CD4-positive, alpha-beta T cell treated with Interferon alpha-2 for 1 hour (primary cell): Measurements from ENCODE around the gene SRRM4.
A peak's percentile ranks its signal among the peaks of the same experiment; 100 is the strongest.
"Not testable (repeated sequence)": the region's sequence is repeated elsewhere in the genome, so short reads cannot be mapped to it uniquely, and the experiment has no call there.

ENCODE experiments used
- DNase-seq, 2 donors: peaks; one replicate each; pipeline ENCODE4 v3.0.0-alpha.2; 2020 to 2022

SRRM4 gene

DNA sequence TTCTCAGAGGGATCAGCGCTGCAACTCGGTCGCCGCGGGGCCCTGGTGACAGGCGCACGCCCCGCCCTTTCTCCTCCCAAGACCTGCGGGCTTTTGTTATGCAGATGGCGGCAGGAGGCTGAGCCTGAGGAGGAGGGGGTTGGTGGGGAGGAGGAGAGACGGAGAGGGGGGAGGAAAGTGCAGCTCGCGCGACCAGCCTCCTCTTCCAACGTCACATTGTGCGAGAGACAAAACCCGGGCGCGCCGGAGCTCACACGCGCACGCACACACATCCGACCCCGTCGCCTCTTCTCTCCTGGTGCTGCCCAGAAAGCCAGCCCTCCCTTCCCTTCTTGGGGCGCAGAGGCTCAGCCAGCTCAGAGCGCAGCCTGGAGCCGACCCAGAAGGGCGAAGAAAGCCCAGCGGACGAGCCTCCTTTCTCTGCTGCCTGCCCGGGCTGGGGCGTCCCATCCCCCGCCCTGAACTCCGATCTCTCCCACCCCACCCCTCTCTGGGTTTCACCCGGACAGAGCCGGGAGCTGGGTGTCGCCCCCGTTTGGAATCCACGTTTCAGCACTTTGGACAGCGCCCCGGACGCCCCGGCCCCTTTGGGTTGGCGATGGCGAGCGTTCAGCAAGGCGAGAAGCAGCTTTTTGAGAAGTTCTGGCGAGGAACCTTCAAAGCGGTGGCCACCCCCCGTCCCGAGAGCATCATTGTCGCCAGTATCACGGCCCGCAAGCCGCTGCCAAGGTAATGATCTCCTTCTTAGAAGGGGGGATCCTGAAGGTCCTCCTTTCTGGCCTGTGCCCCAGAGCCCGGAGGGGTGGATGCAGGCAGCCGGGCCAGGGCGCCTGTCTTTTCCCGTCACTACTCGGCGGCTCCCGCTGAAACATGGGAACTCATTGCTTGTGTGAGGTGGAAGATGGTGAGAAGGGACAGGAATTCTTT, at the start of gene SRRM4:
Gene SRRM4 (plus strand): TSS at position 257 of the 927 bp plus-strand sequence. CDS start 342 bp downstream, at position 599.
- no peak for DNase-seq

- DNase-seq: no peak
These were observed 35.1 kb upstream of the SRRM4 start for GRCh38 chr12:118946256-118946655.

GRCh38 chr12:118958520-118958919, 22.8 kb upstream of the SRRM4 start:
- DNase-seq: no peak

- no peak for DNase-seq
These were observed 22.0 kb upstream of the SRRM4 start for GRCh38 chr12:118959348-118959747.

DNA sequence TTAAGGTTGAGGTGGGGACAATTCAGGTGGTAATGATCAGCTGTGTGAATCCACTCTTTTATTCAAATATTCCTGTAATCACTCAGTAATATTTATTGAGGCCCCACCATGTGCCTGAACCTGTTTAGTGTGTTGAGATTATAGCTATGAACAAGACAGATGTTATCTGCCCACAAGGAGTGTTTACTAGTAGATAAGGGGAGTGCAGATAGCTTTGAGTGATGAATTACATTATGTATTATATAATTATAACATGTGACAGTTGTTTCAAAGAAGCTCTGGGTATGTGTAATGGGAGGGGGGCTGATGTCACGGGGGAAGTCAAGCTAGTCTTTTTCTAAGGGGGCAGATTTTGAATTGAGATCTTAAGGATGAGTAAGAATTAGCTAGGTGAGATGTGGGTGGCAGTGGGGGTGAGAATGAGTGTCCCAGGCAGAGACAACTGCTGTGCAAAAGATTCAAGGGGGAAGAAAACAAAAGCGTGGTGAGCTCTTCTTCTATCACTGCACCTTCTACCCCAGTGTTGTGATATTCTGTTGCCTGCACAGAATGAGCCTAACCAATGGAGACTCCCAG, 21.3 kb upstream of the SRRM4 start:
- no peak for DNase-seq

DNA sequence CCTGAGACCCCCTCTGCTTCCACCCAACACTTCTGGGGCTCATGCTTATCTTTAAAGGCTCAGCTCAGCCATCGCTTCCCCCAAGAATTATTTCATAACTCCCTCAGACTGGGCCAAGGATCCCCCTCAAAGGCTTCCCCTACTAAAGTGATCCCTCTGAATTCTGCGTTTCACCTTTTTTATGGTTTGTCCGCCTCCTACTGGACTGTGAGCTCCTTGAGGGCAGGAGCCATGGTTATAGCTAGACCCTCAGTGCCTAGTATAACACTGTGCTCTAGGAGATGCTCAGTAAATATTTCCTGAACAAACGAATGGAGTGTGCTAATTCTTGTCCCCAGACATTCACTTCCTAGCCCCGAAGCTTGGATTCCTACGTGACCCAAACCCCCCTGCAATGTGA, 20.5 kb upstream of the SRRM4 start:
- no peak for DNase-seq

- no peak for DNase-seq
These were observed 16.4 kb upstream of the SRRM4 start for GRCh38 chr12:118964988-118965387.

- no peak for DNase-seq
These were observed 10.5 kb upstream of the SRRM4 start for GRCh38 chr12:118970856-118971255.

- DNase-seq: no peak
These were observed 8.4 kb upstream of the SRRM4 start for GRCh38 chr12:118972982-118973381.

DNA sequence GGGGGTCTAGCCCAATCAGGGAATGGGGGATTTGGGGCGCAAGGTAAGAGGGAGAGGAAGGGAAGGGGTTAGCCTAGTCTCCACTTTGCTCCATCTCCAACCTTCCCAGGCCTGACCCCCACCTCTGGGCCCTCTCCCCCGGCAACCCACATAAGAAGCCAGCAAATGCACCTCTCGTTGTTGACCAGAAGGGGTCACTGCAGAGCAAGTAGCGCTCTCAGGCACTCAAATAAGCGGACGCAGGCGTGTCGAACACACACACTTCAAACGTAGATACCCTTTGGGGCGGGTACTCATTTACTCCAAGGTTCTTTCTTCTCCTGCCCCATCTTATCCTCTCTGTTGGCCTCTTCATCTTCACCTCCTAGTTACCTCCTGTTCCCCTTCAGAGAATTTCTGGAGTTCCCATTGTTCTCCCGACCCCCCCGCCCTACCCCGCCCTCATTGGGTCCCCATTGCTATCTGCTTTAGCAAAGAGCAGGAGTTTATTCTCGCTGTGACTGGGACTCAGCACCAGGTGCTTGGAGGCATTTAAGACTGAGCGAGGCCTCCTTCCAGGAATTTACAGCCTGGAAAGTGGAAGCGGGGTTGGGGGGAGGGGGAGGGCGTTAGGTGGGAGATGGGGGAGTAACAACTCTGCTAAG, 1.5 kb upstream of the SRRM4 start:
- DNase-seq: peak; percentile 4 to 19

DNA sequence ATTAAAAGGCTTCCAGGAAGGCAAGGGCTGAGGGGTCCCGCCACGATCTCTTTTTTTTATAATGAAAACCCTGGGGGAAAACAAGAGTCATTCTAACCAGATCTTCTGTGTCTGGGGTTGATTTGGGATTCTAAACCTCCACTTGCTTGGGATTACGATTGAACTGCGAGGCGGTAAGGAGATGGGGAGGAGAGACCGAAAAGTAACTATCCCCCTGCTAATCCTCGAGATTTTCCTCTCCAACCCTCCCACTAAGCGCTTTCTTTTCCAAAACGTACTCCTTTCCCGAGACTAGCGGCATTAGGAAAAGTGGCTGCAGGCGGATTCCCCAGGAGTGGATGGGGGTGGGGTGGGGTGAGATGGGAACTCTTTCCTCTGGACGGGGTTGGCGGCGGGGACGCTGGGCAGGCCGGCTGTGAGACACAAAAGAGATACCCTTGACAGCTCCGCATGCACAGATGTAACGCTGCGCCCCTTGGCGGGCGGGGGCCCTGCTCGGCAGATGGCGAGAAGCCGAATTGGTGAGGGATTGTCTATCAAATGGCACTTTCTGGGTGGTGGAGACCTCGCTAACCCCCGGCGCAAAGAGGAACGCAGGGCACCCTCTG, 830 bp upstream of the SRRM4 start:
- no peak for DNase-seq

GRCh38 chr12:118982302-118982701, 961 bp downstream of the SRRM4 start:
- DNase-seq: no peak

DNA sequence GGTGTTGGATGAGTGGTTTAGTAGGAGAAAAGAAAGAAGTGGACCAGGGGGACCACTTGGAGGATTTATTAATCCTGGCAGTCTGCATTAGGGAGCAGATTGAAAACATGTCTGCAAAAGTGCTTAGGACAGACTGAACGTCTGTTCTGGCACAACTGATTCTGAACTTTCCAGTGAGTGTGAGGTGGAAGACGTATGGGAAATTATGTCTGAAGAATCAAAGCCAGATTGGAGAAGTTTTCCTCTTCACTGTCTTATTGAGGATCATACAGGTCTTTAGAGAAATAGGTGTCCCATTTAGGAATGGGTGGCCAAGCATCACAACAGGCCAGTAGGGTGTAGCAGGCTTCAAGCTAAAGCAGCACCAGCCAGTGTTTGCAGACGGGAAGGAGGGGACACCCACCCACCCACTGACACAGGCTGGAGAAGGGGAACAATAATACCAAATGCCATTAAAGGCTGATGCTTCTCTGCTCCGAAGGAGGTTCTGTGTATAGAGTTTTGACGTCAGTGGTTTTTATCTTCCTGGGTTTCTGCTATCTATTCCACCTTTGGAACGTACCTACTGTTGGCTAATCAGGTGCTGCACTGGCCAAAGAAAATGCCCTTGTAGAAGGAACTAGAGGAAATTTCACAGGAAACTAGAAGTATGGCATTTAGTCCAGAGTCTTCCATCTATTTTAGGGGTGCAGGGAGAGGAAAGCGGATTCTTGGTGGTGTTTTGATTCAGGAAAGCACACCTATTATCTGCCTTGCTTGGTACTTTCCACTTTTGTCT, 1.8 kb downstream of the SRRM4 start:
- DNase-seq: no peak

- DNase-seq: no peak
These were observed 3.0 kb downstream of the SRRM4 start for GRCh38 chr12:118984161-118984943.

DNA sequence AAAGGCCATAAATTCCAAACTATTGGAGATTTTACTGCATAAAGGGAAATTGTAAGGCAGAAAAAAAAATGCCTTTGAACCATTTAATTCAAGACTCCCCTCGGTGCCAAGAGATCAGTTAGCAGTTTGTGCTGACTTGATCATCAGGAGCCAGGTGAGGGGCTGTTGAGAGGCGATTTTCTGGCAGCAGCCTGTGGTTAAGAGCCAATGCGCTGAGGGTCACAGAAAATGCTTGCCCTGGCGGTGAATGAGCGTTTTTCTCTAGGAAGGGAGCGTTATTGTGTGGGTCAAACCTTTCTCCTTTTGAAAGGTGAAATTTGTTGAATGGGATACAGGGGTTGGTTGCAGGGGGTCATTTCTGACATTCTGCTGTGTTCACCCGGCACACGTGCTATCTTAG, 4.7 kb downstream of the SRRM4 start:
- DNase-seq: no peak

DNA sequence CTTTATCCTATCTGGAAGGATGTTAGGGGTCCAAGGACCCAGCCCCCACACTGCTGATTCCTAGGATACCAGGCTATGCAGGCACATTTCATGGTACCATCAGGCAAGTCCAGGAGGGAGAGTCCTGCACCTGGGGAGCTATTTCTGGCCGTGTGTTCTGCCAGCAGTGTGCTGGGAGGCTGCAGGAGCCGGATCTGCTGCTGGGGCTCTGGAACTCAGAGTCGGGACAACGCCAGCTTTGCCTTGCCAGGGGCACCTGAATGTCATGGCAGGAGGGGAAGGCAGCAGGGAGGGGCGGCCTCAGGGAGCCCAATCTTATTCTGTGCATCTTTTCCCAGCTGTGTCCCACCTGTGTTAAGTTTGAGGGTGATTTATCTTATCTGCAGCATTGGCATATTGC, 17.8 kb downstream of the SRRM4 start:
- DNase-seq: no peak

GRCh38 chr12:119005085-119005484, 23.7 kb downstream of the SRRM4 start:
- DNase-seq: no peak

DNA sequence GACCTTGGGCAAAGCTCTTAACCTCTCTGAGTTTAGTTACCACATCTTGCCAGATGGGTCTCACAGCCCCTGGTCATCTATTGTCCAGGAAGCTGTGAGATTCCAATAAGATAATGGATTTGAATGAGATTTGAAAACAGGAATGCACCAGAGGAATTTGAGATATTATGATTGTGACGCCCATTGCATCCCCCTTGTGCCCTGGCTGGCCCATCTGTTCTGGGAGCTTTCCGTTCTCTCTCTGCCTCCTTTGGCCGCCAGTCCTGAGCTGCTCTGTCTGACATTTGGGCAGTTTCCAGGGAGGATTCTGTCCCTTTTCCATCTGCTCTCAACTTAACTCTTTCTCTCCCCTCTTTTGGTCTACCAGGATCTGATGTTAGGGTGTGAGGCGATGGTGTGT, 24.6 kb downstream of the SRRM4 start:
- DNase-seq: no peak

DNA sequence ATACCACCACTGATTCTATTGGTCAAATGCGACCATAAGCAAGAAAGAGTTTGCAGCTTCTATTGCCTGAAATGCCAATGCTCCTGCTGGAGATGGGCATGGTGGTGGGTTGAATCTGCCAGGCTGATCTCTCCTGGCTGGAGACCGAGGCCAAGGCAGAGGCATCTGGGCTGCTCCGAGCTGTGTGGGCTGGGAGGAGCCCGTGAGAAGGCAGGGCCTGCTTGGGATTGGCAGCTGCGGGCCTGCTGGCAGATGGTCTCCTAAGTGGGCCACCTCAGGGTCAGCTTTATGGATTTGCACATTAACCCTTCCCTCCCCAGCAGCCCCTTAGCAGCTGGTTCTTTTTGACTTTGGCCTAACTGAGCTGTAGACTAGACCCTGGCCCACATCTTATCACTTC, 25.4 kb downstream of the SRRM4 start:
- DNase-seq: no peak

GRCh38 chr12:119008273-119008672, 26.9 kb downstream of the SRRM4 start:
- DNase-seq: not testable (repeated sequence)

DNA sequence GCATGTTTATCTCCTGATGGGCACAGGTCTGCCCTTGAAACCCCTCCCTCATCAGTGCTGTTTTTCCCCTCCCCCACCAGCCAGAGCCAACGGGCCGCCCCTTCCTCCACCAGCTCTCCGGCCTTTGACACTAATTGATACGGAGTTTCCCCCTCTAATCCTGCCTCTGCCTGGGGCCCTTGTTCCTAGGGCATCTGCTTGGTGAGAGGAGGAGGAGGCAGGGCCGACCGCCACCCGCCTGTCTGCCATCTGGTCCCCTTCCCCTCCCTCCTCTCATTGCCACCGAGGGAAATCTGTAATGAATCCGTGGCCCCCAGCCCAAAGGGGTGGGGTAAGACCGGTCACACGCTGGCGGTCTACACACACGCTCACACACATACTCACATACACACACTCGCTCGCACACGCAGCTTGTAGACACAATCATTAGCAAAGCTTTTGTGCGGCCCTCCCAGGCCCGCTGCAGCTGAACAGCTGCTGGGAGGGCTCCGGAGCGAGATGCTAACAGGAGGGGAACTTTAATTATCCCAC, 27.4 kb downstream of the SRRM4 start:
- no peak for DNase-seq

DNA sequence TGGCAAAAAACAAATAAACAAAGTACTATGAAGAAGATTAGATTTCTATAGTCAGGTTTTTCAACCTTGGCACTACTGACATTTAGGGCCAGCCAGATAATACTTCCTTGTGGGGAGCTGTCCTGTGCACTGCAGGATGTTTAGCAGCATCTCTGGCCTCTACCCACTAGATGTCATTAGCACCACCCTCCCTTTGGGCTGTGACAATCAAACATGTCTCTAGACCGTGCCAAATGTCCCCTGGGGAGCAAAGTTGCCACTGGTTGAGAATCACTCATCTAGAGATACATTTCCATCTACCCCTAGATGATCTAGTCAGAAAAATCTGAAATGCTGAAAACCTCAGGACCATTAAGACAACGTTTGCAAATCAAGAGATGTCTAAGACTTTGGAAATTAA, 29.9 kb downstream of the SRRM4 start:
- DNase-seq: no peak
